GM12878 (cell line): Measurements from ENCODE around the gene LRRC51. TPM values are rescaled to one million over a fixed set of nuclear protein-coding genes. Genes with fewer than 3 reads are reported as not detected.
A peak's percentile ranks its signal among the peaks of the same experiment; 100 is the strongest.

Experiments used
- ATAC-seq: fragments of 200-7000 bp; cut with Tn5 transposase; 3 replicates; pipeline ENCODE4 v1.9.1; 2020; ENCODE audit warnings: mild to moderate bottlenecking, moderate library complexity
- BruUV-seq: library from RNA; stranded (reverse); fragments of 400-500 nt; replicated peaks from 2 replicates; lab custom pipeline; 2021; lab: Mats Ljungman, UMichigan
- CTCF ChIA-PET: fragments of 300-600 bp; sonication (Branson Sonifier 250); formaldehyde crosslinking; extraction: SDS; loops from one replicate; lab custom pipeline; 2021; ENCODE audit warnings: inconsistent platforms; lab: Yijun Ruan, JAX
- POLR2A ChIA-PET: fragments of 350-600 bp; formaldehyde crosslinking; extraction: SDS; loops from one replicate; lab custom pipeline; 2021; ENCODE audit warnings: inconsistent platforms; lab: Charles Lee
- RAD21 ChIA-PET: fragments of 300-600 bp; sonication (Branson Sonifier 250); formaldehyde crosslinking; loops from one replicate; lab custom pipeline; 2023; ENCODE audit warnings: antibody characterized with exemption; ENCODE audit not compliant: unreplicated experiment; lab: Charles Lee
- SMC1A ChIA-PET: fragments of 300-600 bp; sonication (Branson Sonifier 250); formaldehyde crosslinking; loops from one replicate; lab custom pipeline; 2023; ENCODE audit not compliant: unreplicated experiment, uncharacterized antibody; lab: Charles Lee
- DNase-seq: peaks from one replicate; pipeline ENCODE4 v3.0.0-alpha.2; 2011; ENCODE audit warnings: low read depth, low spot score
- FAIRE-seq: peaks from 3 replicates; lab custom pipeline; 2011; peaks lifted over from hg19 to GRCh38; lab: Jason Lieb, UNC
- H2AFZ ChIP-seq: 2 replicates; pipeline ENCODE4 v1.6.0; 2011; ENCODE audit warnings: low read depth, low read length, control low read depth; ENCODE audit not compliant: control insufficient read depth
- H3K27ac ChIP-seq: 2 replicates; pipeline ENCODE4 v1.5.1; 2011; ENCODE audit warnings: control low read depth; ENCODE audit not compliant: control insufficient read depth, insufficient read depth
- H3K27me3 ChIP-seq, 2 experiments: replicated peaks in 1 of 2; 2 replicates each; pipeline versions ENCODE4 v1.6.0 to v1.6.1; 2011; ENCODE audit warnings: low read length in 1 of 2; ENCODE audit not compliant: control insufficient read depth in 2 of 2, insufficient read depth in 2 of 2
- H3K36me3 ChIP-seq, 2 experiments: 2 replicates each; pipeline ENCODE4 v1.5.1; 2011; ENCODE audit warnings: low read length in 1 of 2; ENCODE audit not compliant: control insufficient read depth in 2 of 2, insufficient read depth in 2 of 2
- H3K4me1 ChIP-seq: 2 replicates; pipeline ENCODE4 v1.6.1; 2011; ENCODE audit warnings: mild to moderate bottlenecking, low read length, moderate library complexity, mixed read lengths; ENCODE audit not compliant: control insufficient read depth, insufficient read depth
- H3K4me2 ChIP-seq: 2 replicates; pipeline ENCODE4 v1.6.0; 2011; ENCODE audit warnings: control low read depth; ENCODE audit not compliant: control insufficient read depth, insufficient read depth
- H3K4me3 ChIP-seq: fragments of 200-600 bp; sonication (generic); 2 replicates; pipeline ENCODE4 v1.5.1; 2016
- H3K79me2 ChIP-seq: 2 replicates; pipeline ENCODE4 v1.6.0; 2011; ENCODE audit warnings: low read length; ENCODE audit not compliant: control insufficient read depth, insufficient read depth
- H3K9ac ChIP-seq: 2 replicates; pipeline ENCODE4 v1.8.0; 2011; ENCODE audit warnings: low read length, control low read depth, mixed read lengths; ENCODE audit not compliant: control insufficient read depth, insufficient read depth
- H3K9me3 ChIP-seq: replicated peaks from 3 replicates; pipeline ENCODE4 v1.5.1; 2011; ENCODE audit warnings: mild to moderate bottlenecking, low read length; ENCODE audit not compliant: control insufficient read depth, insufficient read depth
- H4K20me1 ChIP-seq: 2 replicates; pipeline ENCODE4 v1.6.0; 2011; ENCODE audit not compliant: control insufficient read depth, insufficient read depth
- BCL11A ChIP-seq: IDR thresholded peaks from 2 replicates; pipeline ENCODE4 v1.6.1; 2011; ENCODE audit warnings: low read depth, low read length
- CHD2 ChIP-seq: IDR thresholded peaks from 2 replicates; pipeline ENCODE4 v1.6.1; 2011; ENCODE audit warnings: low read depth, low read length, improper control_type of control experiment, borderline replicate concordance
- DPF2 ChIP-seq: fragments of 450-650 bp; IDR thresholded peaks from 2 replicates; pipeline ENCODE4 v1.6.1; 2017; ENCODE audit warnings: mild to moderate bottlenecking
- FOS ChIP-seq: IDR thresholded peaks from 3 replicates; pipeline ENCODE4 v1.6.1; 2011; ENCODE audit warnings: borderline replicate concordance; ENCODE audit not compliant: insufficient read length; ENCODE audit errors: extremely low read depth
- HSF1 ChIP-seq: fragments of 150-350 bp; IDR thresholded peaks from 2 replicates; pipeline ENCODE4 v1.6.1; 2014; ENCODE audit warnings: mild to moderate bottlenecking, low read depth, low read length
- IRF5 ChIP-seq: fragments of 450-650 bp; IDR thresholded peaks from 2 replicates; pipeline ENCODE4 v1.6.1; 2017; ENCODE audit warnings: borderline replicate concordance
- JUNB ChIP-seq: IDR thresholded peaks from 2 replicates; pipeline ENCODE4 v1.6.1; 2016; ENCODE audit warnings: antibody characterized with exemption, mild to moderate bottlenecking
- KDM1A ChIP-seq: fragments of 200-600 bp; sonication (generic); IDR thresholded peaks from 2 replicates; pipeline ENCODE4 v1.6.1; 2016; ENCODE audit warnings: borderline replicate concordance
- NFIC ChIP-seq: IDR thresholded peaks from 2 replicates; pipeline ENCODE4 v1.6.1; 2012; ENCODE audit warnings: low read depth, mild to moderate bottlenecking, inconsistent platforms, low read length, moderate library complexity
- NKRF ChIP-seq: fragments of 450-650 bp; conservative IDR thresholded peaks from 2 replicates; pipeline ENCODE4 v1.6.1; 2017; ENCODE audit warnings: mild to moderate bottlenecking, moderate library complexity
- PKNOX1 ChIP-seq: fragments of 450-650 bp; IDR thresholded peaks from 2 replicates; pipeline ENCODE4 v1.6.1; 2016; ENCODE audit warnings: mild to moderate bottlenecking
- RFX5 ChIP-seq: IDR thresholded peaks from 2 replicates; pipeline ENCODE4 v1.6.1; 2011; ENCODE audit warnings: low read depth, low read length, improper control_type of control experiment
- SMARCA5 ChIP-seq: fragments of 450-650 bp; IDR thresholded peaks from 2 replicates; pipeline ENCODE4 v1.6.1; 2017; ENCODE audit warnings: mild to moderate bottlenecking
- SRF ChIP-seq, 2 experiments: IDR thresholded peaks; 2 replicates each; pipeline ENCODE4 v1.6.1; 2011; ENCODE audit warnings: low read depth in 2 of 2, low read length in 2 of 2, mild to moderate bottlenecking in 1 of 2, moderate library complexity in 1 of 2
- TAF1 ChIP-seq: IDR thresholded peaks from 2 replicates; pipeline ENCODE4 v1.6.1; 2011; ENCODE audit warnings: mild to moderate bottlenecking, low read depth, low read length, borderline replicate concordance
- ZBED1 ChIP-seq: IDR thresholded peaks from 2 replicates; pipeline ENCODE4 v1.6.1; 2016; ENCODE audit warnings: borderline replicate concordance
- WGBS: methylation state at CpG from one replicate; pipeline ENCODE4 v1.1.6; 2016; ENCODE audit warnings: low lambda C conversion rate; ENCODE audit not compliant: insufficient replicate concordance, insufficient coverage; ENCODE audit errors: missing lambda C conversion rate; 5-methylcytosine and 5-hydroxymethylcytosine counted together
- in situ Hi-C: fragments of 300-500 bp; cut with MboI; formaldehyde crosslinking; loops from 9 replicates; pipeline ENCODE4 v1.14.3; 2018; ENCODE audit warnings: mixed read lengths
- intact Hi-C: fragments of 100-400 bp; cut with micrococcal nuclease; formaldehyde crosslinking; loops from one replicate; pipeline ENCODE4 v1.14.2; 2022; ENCODE audit not compliant: unreplicated experiment
- polyA plus RNA-seq, 11 experiments: library from polyadenylated mRNA; depleted of rRNA in 4 of 11; unstranded in 6 of 11; stranded (reverse) in 5 of 11; fragments of >200 nt; fragmentation: Nextera tagmentation in 4 of 11; fragmentation: Illumina TruSeq in 1 of 11; extraction: Ambion mirVana in 4 of 11; extraction: Trizol in 1 of 11; gene quantifications; 1 replicate in 1 of 11; 2 replicates in 10 of 11; pipeline versions ENCODE4 v1.2.1 to v1.2.3, GENCODE V29; 2011 to 2016; ENCODE audit warnings: inconsistent platforms in 2 of 11, missing spikeins in 2 of 11, low read depth in 1 of 11
- total RNA-seq, 4 experiments: library from RNA; depleted of rRNA in 3 of 4; stranded (reverse); fragments of >200 nt in 3 of 4; fragmentation: Illumina TruSeq in 1 of 4; extraction: Trizol in 1 of 4; gene quantifications; 2 replicates each; pipeline versions ENCODE4 v1.2.1 to v1.2.3, GENCODE V29; 2013 to 2021

The LRRC51 gene
- total and polyA plus RNA-seq, 10 of the 15 experiments (the other 5 are each of a cell fraction or from before 2014, with no cell fraction given), result 2.6 to 8.6 (median 5.4) TPM

GRCh38 chr11:72069787-72070251, 10.8 kb upstream of the LRRC51 start (continued):
- TF ChIP-seq IRF5, result no peak
- TF ChIP-seq DPF2, result 0 out of 2 replicates have a peak, but pooled peaks have one; percentile 7
- TF ChIP-seq BCL11A, result no peak
- TF ChIP-seq PKNOX1, result no peak
- TF ChIP-seq JUNB, result no peak

- ChIA-PET POLR2A (interaction anchor here (0.7 to 2.8 kb wide), 6 partner anchors 9 to 31 kb away, joined by 3 to 16 read pairs (median 4); no protein-coding TSS in a partner anchor), SMC1A (interaction anchor here (0.8 to 8.0 kb wide), 3 partner anchors 11 to 31 kb away, joined by 3 to 48 read pairs (median 3); no protein-coding TSS in a partner anchor), RAD21 (interaction anchor here (1.3 to 7.8 kb wide), 4 partner anchors 31 to 360 kb away, joined by 3 to 46 read pairs (median 5); no protein-coding TSS in a partner anchor), CTCF (interaction anchor here (0.7 to 2.9 kb wide), 5 partner anchors 16 to 85 kb away, joined by 3 to 16 read pairs (median 3); no protein-coding TSS in a partner anchor)
- peak overlapping the region; percentile 41 for H3K9ac ChIP-seq
- peak overlapping the region; percentile 63 for H3K27ac ChIP-seq
- peaks cover 27% of the 10 kb centered on the region for H3K4me1 ChIP-seq
- DNase-seq, result no peak
- no peak for FAIRE-seq
- H3K9me3 ChIP-seq, result no peaks in the 10 kb centered on the region
- no peaks in the 10 kb centered on the region; a peak in 2 of 4 replicates for H3K36me3 ChIP-seq
- peaks cover 65% of the 10 kb centered on the region for H3K79me2 ChIP-seq
- in situ Hi-C loops (no loop called here), intact Hi-C loops (no loop called here)
- no peaks in the 10 kb centered on the region for H3K27me3 ChIP-seq
- BruUV-seq, result no TSS peak
- H4K20me1 ChIP-seq, result no peaks in the 10 kb centered on the region
- H3K4me3 ChIP-seq, result peak overlapping the region; percentile 59; the same call in 1 of the 2 replicates
- H2AFZ ChIP-seq, result no peak overlapping the region
- 68% methylated on average over 7 of the region's 7 CpGs for WGBS
- H3K4me2 ChIP-seq, result peak overlapping the region; percentile 56
- ATAC-seq, result no peak
- TF ChIP-seq SRF (IDR thresholded peaks at IDR 0.05; ENCODE audit: low read depth in 2 of 2, low read length in 2 of 2) (no peak), ZBED1 (no peak), TAF1 (no peak), NKRF (no peak), SMARCA5 (no peak), RFX5 (no peak), HSF1 (no peak), NFIC (no peak), CHD2 (no peak), FOS (no peak), KDM1A (no peak)
Observed at GRCh38 chr11:72070491-72070890, 10.2 kb upstream of the LRRC51 start.
